Activated CD4-positive, CD25-positive, alpha-beta regulatory T cell treated with anti-CD3 and anti-CD28 coated beads, Interleukin-2, amount 50 U/mL, for 16 hours (primary cell): ENCODE measurements around the gene OR2T10.
A peak's percentile ranks its signal among the peaks of the same experiment; 100 is the strongest.
"Not testable (repeated sequence)": the region's sequence is repeated elsewhere in the genome, so short reads cannot be mapped to it uniquely, and the experiment has no call there.

Experiments used
- DNase-seq: peaks from one replicate; pipeline ENCODE4 v3.0.0-alpha.2; 2020; ENCODE audit warnings: low read depth, low spot score

The OR2T10 gene

GRCh38 chr1:248597589-248597988 is at the start of gene OR2T10:
OR2T10 (minus strand) TSS chr1:248597700; CDS start chr1:248593768, 3,932 bp downstream.
- no peak for DNase-seq

GRCh38 chr1:248645178-248645577 is 47.7 kb upstream of the OR2T10 start, which contains the start of gene OR2T35:
OR2T35 (minus strand) TSS chr1:248645278; CDS start chr1:248639258, 6,020 bp downstream.
- not testable (repeated sequence) for DNase-seq

- DNase-seq = not testable (repeated sequence)
Measured at GRCh38 chr1:248642971-248643651, 45.6 kb upstream of the OR2T10 start.

- not testable (repeated sequence) for DNase-seq
Measured at GRCh38 chr1:248641583-248641982, 44.1 kb upstream of the OR2T10 start.

- DNase-seq = not testable (repeated sequence)
Measured at GRCh38 chr1:248640906-248641305, 43.4 kb upstream of the OR2T10 start.

DNA sequence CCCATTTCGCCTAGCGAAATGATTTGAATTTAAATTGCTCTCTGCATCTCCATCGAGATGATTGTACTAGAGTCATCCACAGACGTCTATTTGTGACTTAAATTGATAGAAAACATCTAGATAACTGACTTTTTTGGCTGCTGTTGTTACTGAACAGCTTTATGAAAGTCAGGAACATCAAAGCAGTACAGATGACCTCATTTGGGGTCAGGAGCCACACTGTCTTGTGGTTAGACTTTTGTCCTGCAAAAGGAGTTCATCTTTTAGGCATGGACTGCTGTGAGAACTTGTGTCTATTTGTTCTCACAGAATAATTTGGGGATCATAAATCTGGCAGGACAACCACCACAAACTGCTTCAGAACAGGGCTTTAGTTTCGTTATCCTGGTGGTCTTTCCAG is 42.2 kb upstream of the OR2T10 start:
- DNase-seq = not testable (repeated sequence)

DNA sequence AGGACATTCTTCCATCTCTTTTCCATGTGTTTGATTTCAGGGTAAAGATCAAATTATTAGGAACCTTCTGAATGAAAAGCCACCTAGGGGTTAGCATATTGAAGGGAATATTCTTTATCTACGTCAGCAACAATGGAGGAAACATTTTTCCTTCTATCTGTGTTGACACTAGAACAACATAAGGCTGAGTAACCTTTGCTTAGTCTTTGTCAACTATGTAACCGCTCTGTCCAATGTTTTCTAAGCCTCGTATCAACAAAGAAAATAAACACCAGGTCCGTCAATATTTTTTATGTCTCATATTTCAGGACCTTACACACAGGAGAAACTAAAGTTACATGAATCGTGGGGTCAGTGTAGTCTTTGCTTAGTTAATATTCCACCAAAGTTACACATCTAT is 39.1 kb upstream of the OR2T10 start:
- DNase-seq = not testable (repeated sequence)

- DNase-seq = not testable (repeated sequence)
Measured at GRCh38 chr1:248634991-248635390, 37.5 kb upstream of the OR2T10 start, which contains the start of gene OR2T11. OR2T11 (minus strand) TSS chr1:248635091; CDS start chr1:248627128, 7,963 bp downstream.

- DNase-seq = no peak
Measured at GRCh38 chr1:248631354-248632008, 34.0 kb upstream of the OR2T10 start.

DNA sequence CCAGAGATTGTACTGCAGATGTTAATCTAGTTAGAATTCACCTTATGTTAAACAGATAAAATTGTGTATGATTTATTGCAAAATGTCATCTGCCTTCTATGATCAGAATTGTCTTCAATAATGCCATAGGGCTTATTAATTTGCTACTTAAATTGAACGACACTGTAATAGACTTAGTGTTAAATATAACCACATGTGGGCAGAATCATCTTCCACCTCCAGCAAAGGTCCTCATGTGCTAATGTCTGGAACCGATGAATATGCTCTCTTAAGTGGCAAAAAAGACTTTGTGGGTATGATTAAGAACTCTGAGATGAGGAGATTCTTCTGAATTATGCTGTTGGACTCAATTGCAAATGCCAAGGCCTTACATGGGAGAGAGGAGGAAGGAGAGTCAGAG is 33.1 kb upstream of the OR2T10 start:
- DNase-seq = no peak

DNA sequence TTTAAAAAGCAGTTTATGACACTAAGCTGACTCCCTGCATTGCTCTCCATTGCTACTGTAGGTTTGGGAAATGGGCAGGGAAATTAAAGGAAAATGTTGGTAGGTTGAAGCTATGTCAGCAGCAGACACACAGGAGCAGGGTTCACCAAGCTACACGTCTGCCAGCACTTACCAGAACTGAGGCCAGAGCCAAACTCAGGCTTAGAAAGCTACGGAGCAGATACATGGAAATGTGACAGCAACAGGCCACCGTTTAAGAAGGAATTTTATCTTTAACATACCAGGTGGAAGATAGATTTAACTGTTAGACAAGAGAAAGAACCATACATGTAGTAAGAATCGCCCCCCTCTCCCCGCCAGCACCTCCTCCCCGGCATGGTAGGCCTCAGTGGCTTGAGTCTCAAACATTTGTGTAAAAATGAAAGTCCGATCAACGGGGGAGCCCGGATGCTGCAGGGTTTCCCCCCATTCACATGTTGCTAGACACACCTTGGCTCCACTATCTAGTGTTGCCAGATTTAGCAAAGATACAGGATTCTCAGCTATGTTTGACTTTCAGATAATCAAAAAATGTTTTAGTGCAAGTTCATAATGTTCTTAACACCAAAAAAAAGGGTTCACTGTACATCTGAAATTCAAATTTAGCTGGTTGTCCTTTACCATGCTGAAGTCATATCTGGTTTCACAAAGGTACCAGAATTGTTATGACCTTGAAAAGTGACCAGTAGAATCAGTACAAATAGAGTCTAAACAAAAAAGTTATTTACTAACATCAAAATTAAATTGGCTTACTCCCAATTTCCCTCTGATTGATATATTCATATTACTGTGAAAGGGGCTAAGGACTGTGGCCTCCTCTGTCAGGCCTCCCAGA is 30.7 kb upstream of the OR2T10 start:
- no peak for DNase-seq

- DNase-seq = no peak
Measured at GRCh38 chr1:248625971-248626370, 28.5 kb upstream of the OR2T10 start.

GRCh38 chr1:248625166-248625565 is 27.7 kb upstream of the OR2T10 start:
- DNase-seq = no peak

GRCh38 chr1:248622570-248623001 is 25.1 kb upstream of the OR2T10 start:
- DNase-seq = no peak

GRCh38 chr1:248621770-248622169 is 24.3 kb upstream of the OR2T10 start:
- no peak for DNase-seq

DNA sequence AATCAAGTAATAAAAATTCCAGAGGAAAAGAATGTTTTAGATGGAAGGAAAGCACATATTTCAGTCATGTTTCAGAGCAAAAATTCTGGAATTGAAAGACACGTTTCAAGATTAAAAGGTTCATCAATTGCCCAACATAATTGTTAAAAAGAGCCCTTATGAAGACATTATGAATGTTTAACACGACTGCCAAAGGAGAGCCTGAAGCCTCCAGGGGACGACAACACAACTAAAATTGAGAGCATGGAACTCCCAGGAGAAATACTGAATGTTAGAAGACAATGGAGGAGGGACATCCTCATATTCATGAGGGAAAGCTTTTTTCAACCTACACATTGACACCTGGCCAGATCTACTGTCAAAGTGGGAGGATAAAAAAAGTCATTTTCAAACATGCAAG is 21.4 kb upstream of the OR2T10 start:
- peak; percentile 9 for DNase-seq

DNA sequence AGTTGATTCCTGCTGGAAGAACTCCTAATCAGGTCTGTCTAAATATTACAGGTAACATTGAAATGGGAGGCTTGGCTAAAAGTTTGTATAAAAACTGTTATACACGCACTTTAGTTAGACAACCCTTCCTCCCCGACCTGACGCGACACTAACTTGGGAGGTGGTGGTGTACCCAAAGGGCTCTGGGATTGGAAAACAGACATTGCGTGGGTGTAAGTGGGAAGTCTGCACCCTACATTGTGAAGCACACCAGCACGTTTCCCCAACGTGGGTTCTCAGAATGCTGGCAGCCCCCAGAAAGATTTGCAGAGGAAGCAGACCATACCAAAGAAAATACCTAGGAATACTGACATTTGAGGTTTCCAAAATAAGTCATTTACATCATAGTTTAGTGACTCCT is 20.6 kb upstream of the OR2T10 start:
- DNase-seq = no peak

GRCh38 chr1:248613742-248614141 is 16.2 kb upstream of the OR2T10 start:
- no peak for DNase-seq

GRCh38 chr1:248611883-248612414 is 14.4 kb upstream of the OR2T10 start:
- no peak for DNase-seq

DNA sequence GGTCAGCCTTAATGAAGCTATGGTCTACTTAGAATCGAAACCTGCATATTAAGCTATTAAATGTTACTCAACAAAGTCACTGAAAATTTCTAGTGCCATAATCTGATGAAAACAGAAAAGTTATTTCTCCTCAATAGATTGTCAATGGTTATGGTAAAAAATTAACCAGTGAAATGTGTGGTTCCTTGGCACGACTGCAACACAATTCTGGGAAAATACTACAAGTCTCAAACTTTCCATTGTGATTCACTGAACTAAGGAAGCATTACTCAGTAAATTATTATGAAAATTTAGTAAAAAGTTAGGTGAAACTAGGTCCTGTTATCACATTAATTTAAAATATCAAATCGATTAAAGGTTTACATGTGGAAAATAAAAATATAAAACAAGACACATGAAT is 12.8 kb upstream of the OR2T10 start:
- no peak for DNase-seq

- no peak for DNase-seq
Measured at GRCh38 chr1:248599396-248599795, 1.9 kb upstream of the OR2T10 start.

GRCh38 chr1:248596615-248597014 is 885 bp downstream of the OR2T10 start:
- no peak for DNase-seq
